ENCODE measurements around the gene CEP85L.

DNA sequence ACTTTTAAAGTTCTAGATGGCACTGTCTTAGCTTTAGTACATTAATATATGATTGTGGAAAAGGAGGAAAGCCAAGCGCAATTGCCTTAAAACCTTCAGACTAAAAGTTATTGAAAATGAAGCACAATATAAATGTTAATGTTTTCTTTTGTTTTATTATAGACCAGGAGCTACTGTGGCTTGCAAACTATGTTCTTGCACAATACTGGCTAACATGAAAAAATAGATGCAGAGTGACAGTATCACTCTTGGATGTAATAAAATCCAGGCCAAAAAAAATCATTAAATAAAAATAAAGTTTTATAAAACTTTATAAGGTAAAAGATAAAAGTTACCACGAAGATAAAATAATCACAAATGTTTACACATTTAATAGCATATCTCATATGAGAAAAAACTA lies 121.6 kb downstream of the CEP85L start:
- TF ChIP-seq, protein P1, sequence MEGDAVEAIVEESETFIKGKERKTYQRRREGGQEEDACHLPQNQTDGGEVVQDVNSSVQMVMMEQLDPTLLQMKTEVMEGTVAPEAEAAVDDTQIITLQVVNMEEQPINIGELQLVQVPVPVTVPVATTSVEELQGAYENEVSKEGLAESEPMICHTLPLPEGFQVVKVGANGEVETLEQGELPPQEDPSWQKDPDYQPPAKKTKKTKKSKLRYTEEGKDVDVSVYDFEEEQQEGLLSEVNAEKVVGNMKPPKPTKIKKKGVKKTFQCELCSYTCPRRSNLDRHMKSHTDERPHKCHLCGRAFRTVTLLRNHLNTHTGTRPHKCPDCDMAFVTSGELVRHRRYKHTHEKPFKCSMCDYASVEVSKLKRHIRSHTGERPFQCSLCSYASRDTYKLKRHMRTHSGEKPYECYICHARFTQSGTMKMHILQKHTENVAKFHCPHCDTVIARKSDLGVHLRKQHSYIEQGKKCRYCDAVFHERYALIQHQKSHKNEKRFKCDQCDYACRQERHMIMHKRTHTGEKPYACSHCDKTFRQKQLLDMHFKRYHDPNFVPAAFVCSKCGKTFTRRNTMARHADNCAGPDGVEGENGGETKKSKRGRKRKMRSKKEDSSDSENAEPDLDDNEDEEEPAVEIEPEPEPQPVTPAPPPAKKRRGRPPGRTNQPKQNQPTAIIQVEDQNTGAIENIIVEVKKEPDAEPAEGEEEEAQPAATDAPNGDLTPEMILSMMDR (IDR thresholded peaks at IDR 0.05) = no peak
- TF ChIP-seq POLR2AphosphoS5 (IDR thresholded peaks at IDR 0.05) = no peak
